Inflammatory macrophage treated with lipopolysaccharide for 4 hours (primary cell): ENCODE measurements around the gene SORCS1.

Experiments
- DNase-seq: peaks from one replicate; pipeline ENCODE4 v3.0.0-alpha.2; 2020

SORCS1 gene

DNA sequence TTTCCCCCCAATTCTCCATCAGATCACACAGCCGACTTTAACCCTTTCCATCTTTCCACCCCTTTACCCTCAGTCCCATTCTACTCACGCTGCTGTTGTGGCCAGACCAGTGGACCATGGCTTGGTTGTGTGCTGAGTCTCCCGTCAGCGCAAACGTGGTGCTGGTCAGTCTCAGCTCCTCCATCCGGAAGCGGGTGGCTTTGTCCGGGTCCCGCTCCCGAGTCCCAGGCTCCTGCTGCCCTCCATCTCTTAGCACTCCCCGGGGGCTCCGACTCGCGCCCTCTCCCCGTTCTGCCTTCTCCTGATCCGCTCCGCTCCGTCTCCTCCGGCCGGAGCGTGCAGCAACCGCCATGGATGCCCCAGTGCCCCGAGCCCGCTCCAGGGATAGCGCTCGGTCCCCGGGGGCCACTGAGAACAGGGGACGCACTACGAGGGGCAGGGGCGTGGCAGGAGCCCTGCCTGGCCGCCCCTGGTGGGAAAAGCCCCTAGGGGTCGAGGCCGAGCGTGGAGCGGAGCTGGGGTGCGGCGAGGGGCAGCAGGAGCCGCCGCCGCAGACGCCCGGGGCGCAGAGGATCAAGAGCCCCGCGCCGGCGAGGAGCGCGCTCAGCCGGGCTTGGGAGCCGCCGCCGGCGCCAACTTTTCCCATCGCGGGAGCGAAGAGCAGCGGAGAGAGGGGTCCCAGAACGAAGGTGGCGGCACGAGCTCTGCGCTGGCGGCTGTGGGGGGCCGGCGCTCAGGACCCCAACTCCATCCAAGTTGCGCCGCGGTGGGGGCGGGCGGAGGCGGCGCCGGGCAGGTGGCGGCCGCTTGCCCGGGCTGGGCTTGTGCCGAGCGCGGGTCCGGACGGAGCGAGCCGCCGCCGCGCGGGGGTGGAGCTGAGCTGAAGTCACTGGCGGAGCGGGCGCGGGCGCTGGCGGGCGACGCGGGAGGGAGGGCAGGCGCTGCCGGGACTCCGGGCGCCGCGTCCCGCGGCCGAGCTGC is at the start of gene SORCS1:
Gene SORCS1 (minus strand): TSS at position 826 of the 981 bp plus-strand sequence.
- DNase-seq: no peak

DNA sequence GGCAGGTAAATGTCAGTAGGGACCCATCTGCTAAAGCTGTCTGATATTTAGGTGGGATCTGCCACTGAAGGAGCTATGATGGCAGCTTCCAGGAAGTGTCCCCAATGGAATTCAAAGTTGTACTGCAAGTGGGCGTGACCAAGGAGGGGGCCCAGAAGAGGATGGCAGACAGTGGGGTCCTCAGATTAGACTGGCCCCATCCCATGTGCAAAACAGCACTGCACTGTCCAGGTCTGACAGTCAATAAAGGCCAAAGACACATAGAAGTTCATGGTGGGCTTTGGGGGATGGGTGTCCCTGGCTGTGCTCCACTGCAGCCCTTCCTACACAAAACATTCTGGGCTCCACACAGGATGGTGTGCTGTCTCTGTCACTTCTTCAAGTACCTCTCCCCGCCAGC is 49.8 kb upstream of the SORCS1 start:
- no peak for DNase-seq

DNA sequence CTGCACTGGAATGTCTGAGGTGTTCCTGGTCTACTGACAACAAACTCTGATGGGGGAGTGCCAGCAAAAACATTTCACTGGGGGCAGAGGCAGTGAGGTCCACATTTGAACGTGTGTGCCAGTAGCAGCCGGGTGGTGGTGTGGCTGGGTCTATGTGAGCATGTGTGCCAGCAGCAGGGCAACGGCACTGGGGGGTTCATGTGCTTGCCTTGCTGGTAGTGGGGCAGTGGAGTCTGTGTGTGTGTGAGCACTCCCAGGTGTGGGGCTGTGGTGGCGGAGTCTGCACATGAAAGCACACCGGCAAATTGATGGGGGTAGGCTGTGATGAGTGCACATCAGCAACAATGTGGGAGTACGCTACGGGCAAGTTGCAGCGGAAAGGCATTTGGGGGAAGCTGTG is 49.4 kb upstream of the SORCS1 start:
- DNase-seq: no peak

DNA sequence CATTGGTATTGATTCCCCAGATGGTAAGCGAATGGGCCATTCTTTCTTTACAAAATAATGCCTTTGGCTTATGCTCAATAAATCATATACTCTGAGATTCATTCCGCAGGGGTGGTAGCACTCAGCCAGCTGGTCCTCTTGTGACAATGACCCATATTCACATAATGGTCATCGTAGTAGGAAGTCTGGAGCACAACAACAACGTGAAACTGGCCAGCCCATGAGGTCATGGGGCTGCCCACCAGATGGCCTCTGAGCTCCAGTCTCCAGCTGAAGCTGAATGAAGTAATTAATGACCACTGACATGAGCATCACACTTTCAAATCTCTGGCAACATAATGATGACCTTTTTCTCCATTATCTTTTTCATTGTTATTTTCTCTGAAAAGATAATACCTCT is 42.3 kb upstream of the SORCS1 start:
- no peak for DNase-seq

DNA sequence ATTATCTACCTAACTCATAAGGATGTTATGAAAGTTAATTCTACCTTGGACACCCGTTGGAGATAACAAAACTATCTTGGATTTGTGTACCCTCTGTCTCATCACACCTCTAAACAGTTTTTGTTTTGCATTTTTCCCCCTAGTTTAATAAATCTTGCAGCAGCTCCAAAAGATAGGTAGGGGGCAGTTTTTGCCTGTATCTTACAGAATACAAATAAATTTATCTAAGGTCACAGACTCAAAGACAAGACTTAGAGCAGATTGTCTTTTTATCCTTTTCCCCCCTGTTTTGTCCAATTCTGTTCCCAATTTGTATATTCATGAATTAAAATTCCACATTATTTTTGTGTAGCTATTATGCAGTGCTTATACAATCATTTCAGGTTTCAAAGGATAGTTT is 5.0 kb upstream of the SORCS1 start:
- no peak for DNase-seq

DNA sequence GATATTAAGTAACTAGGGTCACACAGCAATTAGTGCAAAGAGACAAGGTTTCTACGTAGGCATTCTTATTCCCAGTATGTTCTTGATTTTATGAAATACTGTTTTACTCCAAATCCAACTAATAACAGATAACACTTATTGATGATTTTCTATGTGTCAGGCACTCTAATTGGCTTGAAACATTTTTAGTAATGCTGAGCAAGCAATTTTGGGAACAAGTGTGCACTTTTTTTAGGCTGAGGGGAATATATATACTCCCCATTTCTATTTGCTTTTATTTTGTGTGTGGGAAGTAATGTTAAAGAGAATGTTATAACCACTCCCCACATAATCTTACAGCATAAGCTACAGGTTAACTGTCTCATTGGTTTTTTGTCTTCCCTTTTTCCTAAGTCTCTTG is 4.2 kb upstream of the SORCS1 start:
- DNase-seq: no peak

DNA sequence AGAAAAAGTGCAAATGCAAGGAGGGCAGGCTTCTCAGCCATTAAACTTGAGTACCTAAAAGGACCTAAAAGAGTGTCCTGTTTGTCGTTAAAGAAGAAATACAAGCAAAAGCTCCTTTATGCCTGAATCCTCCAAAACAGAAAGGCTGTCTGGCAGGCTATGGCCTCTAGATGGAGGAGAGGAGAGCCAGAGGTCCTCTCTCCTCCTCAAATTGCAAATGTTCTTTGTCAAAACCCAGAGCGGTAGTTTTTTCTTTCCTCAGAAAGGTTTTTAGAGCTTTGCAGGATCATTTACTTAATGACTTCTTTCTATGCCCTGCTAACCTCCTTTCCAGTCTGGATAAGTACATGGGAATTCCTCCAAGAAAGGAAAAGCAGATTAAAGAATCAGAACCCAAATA is 1.9 kb upstream of the SORCS1 start:
- DNase-seq: no peak

DNA sequence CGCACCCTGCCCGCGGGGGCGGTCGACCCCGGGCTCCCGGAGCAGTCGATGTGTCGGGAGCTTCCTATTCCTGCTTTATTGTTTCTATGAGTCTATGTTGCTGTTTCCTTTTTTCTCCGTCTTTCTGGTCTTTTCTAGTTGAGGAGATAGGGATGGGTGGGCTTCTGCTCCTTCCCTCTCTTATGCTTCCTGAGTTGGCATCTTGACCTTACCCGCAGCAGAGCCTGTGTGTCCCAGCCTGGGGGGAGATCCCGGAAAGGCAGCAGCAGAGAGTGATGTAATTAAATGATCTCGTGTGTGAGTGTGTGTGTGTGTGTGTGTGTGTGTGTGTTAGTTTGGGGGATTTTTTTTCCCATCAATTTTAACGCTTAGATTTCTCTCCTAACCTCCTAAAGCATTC is 486 bp upstream of the SORCS1 start:
- no peak for DNase-seq

DNA sequence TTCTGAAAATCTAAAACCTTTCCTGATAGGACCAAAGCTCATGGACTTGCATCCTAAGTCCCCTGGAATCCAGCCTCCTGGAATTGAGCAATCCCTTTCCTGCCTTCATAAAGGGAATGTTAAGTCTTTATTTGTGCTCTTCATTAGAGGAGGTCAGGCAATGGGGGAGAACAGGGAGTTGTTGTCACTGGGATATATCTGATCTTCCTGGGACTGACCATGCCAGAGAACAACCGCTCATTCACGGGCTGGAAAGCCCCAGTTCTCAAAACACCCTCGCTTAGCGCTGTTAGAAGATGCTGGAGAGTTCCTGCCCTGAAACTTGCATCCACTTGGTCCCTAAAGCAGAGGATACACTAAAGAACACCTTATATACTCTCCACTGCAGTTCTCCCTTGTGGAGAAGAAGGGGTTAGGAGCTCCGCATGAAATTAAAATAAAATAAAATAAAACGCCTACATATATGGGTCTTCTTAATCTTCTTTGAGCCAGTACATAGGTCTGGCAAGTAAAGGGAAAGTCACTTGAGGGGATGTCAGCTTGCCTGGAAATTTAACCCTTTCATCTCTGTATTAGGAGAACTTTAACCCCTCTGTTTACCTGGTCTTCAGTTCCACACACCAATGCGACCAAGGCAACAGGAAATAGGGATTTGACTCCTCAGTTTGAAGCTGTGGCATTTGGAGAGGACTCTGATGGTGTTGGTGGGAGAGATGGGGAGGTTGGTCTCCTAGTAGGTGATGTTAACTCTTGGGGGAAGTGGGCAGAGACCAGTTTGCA is 1.2 kb downstream of the SORCS1 start:
- no peak for DNase-seq

DNA sequence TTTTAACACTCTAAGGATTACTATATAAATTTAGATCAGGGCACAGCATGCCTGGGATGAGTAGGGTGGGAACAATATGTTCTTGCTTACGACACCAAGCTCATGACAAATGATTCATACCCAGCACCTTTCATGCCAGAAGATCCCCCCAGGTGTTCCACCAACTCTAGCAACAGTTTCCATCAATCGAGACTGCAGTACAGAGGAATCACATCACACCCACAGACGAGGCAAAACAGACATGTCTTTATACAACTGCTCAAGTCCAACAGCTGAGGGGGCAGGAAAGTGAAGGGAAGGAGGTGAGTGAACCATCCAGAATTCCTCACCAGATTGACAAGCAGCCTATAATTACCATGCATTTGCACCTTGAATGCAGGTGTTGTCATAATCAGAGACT is 3.6 kb downstream of the SORCS1 start:
- no peak for DNase-seq

DNA sequence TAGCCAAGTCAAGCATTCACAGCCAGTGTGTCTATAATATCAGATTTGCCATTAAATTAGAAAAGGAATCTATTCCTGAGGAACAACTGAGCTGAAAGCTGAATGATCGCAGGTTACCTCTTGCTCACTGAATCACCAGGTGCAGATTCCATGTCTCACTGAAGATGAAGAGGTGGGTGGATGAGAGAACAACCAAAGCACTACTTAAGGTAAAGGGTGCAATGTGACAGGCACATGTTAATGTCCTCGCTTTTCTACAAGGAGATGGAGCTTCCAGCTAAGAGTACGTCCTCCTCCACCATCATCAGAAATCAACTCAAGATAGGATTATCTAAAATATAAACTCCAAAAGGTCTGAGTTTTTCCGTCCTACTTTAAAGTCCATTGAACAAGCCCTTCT is 4.6 kb downstream of the SORCS1 start:
- no peak for DNase-seq

DNA sequence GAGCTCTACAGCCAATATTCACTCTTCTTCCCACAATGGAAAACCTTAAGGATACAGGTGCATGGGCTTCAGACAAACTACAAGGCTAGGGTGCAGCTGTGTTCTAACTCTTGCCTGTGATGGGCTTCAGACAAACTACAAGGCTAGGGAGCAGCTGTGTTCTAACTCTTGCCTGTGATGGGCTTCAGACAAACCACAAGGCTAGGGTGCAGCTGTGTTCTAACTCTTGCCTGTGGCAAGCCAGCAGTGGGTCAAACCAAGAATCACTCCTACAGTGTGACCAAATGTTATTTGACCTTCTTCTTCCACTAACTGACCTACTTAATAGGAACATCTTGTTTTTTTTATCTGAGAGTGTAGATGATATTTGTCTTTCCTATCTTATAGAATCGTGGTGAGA is 7.4 kb downstream of the SORCS1 start:
- no peak for DNase-seq

DNA sequence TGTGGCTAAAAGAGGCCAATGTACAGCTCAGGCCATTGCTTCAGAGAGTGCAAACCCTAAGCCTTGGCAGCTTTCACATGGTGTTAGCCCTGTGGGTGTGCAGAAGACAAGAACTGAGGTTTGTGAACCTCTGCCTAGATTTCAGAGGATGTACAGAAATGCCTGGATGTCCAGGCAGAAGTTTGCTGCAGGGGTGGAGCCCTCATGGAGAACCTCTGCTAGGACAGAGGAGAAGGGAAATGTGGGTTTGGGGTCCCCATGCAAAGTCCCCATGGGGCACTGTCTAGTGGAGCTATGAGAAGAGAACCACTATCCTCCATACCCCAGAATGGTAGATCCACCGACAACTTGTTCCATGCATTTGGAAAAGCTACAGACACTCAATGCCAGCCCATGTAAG is 12.4 kb downstream of the SORCS1 start:
- no peak for DNase-seq

DNA sequence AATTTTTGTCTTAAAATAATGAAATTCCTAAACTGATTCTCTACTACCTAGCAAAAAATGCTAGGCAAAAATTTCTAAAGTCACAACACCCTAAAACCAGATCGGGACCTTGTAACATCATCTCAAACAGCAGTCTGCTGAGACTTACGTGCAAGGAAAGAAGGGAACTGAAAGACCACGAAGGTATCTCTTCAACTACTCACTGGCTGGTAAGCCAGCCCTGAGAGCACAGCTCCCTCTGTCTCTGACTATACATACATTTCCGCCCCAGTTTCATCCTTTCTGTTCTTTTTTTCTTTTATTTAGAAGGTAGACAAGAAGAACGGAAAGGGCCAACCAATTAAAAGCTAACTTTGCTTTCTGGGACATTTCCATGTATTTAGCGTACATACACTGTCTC is 15.6 kb downstream of the SORCS1 start:
- no peak for DNase-seq

DNA sequence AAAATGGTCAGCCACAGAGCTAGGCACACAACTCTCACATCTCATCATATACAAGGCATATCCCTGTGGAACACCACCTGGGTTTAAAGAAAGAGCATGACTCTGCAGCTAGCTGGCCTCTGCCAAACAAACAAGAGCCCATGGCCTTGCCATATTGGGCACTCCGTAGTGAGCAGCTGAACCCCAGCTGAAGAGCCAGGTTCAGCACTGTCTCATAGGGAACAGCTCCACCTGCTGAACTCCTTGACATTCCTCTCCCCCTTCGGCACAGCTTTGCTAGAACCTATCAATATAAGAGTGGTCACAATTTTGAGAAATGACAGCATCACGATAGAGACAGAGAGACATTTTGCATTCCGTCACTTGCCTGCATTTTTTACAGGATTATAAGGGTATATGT is 20.0 kb downstream of the SORCS1 start:
- DNase-seq: no peak

DNA sequence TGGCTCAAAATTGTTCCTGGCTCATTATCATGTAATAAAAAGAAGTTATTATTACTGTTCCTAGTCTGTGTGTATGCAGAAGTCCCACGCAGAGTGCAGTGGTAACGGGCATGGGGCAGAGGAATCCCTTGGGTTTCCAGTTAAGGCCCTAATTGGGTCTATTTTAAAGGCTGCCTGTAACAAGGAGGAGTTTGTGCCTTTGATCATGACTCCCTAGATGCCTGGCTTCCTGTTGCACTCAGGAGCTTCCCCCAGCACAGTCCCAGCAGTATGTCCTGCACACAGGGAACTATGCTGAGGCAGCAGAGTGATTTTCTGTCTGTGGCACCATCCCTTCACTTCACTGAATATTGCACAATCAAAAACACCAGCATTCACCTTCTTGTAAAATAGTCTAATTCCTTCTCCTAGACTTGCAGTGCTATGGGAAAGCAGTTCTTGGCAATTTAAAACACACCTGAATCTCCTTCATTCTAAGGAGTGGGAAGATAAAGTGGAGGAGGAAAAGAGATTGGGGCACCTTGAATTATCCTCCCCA is 22.9 kb downstream of the SORCS1 start:
- DNase-seq: no peak

DNA sequence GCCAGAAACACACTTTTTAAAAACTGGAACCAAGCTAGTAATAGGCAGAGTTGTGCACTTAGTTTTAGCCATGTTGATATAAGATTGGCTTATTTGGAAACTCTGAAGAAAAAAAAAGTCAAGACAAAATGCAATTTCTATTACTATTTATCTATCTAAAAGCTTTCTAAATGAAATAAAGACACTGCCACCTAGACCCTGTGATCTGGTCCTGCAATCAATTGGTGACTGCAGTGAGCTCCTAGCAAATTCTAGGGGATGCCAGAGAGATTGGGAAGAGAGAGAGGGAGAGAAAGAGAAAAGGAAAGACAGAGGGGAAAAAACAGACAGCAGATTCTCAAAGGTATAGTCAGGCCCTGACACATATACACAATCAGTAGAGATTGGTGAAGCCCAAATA is 25.3 kb downstream of the SORCS1 start:
- no peak for DNase-seq

DNA sequence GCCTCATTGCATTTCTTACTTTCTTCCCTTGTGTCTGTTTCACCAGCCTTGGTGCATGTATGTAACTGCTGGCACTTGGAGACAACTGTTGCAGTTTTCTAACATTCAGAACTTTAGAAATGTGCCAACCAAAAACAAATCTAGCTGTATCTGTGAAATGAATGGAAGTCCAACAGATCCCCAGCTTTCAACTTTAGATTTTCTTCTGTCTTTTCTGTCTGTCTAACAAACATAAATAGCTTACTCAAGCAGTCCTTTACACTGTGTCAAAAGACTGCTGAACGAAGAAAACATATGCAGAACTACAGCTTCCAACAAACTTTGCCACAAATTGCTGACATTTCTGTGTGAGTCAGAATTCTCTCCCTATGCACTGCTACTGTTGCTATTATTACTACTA is 30.9 kb downstream of the SORCS1 start:
- no peak for DNase-seq

DNA sequence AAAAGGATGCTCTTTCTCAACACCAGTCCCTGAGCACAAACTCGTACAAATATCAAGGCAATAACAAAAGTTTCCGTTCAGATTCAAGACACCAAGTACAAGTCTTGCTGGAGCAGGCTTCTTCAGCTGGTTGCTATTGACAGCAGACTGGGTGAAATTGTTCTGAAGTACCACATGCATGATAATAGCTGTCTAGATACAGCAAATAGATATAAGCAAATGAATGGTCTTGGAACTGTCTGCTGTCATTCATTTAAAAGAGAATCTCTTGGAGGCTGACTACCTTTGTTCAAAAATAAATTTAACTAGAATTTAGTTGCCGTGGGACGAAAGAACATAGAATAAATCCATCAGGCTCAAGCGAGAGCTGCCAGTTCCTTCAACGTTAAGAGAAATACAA is 35.5 kb downstream of the SORCS1 start:
- DNase-seq: no peak

DNA sequence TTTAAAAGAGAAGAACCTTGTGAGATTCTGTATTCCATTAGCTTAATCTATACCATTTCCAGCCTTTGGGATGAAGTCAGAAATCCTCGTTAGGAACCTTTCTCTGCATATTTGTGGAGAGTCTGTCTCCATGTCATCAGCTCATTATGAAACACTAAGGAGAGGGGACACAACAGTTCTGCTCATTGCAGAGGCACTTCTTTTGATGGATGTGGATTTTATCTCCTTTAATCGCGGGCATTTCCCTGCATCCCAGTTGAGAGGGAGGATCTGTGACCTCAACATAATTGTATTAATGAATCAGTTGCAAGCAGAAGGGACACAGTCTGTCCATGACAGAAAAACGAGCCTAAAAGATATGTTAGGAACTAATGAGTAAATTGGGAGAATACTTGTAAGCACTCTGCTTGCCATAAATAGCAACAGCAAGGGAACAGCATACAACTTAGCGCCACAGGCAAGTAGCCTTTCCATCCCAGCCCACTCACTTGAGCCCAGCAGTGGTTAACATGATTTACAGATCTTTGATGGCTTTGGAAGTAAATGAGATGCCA is 37.9 kb downstream of the SORCS1 start:
- DNase-seq: no peak

DNA sequence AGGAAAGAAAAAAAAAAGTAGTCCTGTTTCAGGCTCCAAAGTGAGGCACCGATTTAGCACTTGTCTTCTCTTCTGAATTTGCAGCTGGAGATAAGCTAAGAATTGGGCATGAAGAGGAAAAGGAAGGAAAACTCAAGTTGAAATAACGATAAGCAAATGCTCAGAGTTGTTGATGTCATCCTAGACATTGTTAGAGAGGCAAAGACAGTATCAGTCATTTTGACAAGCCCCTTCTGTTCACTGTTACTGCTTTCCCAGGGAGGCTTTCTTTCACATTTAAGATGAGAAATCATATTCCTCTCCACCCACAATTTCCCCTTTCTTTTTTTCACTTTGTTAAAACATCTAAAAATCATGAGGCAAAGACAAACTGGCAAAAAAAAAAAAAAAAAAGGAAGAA is 41.8 kb downstream of the SORCS1 start:
- DNase-seq: peak; percentile 3

DNA sequence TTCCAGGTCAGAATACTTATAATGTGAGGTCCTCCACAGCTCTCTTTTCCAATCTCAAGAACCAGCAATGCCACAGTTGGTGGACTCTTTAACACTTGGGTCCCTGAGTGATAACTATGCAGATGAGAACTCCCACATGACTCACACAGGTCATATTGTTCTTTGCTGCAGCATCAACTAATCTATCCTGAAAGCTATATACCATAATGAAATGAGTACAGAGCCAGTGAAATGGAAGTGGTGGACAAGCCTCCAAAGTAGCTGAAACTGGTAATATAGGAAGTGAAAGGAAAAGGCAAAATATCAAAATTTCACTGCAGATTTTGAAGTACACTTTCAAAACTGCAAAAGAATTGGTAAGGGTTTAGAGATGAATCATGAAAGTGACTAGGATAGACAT is 45.6 kb downstream of the SORCS1 start:
- DNase-seq: no peak

DNA sequence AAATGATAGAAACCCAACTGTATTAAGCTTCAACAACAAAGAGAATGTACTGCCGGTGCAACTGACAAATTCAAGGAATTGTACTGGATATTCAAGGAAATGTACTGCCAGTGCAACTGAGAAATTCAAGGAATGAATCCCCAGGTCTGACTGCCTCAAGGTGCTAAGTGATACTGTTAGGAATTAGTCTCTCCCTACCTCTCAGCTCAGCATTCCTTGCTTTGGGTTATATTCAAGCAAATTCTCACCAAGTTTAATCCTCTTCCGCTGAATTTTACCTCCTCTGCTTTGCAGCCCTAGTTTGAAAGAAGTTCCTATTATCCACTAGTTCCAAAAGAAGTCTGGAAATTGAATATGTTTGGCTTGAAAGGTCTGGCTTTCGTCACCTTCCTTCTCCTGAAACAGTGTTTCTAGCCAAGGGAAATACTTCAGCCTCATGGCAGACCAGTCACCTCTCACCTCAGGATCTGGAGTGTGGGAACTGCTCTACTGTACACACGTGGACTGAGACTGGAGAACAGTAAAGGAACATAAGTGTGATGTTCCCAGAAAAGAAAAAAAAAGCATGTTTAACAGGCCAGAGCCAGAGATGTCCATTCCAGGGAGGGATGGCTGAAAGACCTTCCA is 60.4 kb downstream of the SORCS1 start:
- DNase-seq: no peak
